Breast epithelium (tissue), 3 donors: Measurements from ENCODE around the gene YAF2.

Source experiments
- CTCF ChIP-seq, 3 donors: fragments of 450-650 bp; IDR thresholded peaks; one replicate each; pipeline ENCODE4 v1.5.1; 2016 to 2017; ENCODE audit warnings: antibody characterized with exemption in 3 of 3, mild to moderate bottlenecking in 3 of 3, moderate library complexity in 3 of 3
- POLR2A ChIP-seq: fragments of 450-650 bp; IDR thresholded peaks from one replicate; pipeline ENCODE4 v1.6.1; 2016; ENCODE audit warnings: antibody characterized with exemption, mild to moderate bottlenecking, moderate library complexity
- POLR2AphosphoS5 ChIP-seq, 3 donors: sonication (generic); formaldehyde crosslinking; IDR thresholded peaks; one replicate each; pipeline ENCODE4 v1.6.1; 2017; ENCODE audit warnings: antibody characterized with exemption in 3 of 3

GRCh38 chr12:42130672-42131402 lies 107.2 kb downstream of the YAF2 start:
- TF ChIP-seq POLR2A (no peak), POLR2AphosphoS5 (IDR thresholded peaks at IDR 0.05) (no peak), CTCF (IDR thresholded peaks at IDR 0.05) (no peak)
